ENCODE data around the gene SCNN1G.

SCNN1G gene

DNA sequence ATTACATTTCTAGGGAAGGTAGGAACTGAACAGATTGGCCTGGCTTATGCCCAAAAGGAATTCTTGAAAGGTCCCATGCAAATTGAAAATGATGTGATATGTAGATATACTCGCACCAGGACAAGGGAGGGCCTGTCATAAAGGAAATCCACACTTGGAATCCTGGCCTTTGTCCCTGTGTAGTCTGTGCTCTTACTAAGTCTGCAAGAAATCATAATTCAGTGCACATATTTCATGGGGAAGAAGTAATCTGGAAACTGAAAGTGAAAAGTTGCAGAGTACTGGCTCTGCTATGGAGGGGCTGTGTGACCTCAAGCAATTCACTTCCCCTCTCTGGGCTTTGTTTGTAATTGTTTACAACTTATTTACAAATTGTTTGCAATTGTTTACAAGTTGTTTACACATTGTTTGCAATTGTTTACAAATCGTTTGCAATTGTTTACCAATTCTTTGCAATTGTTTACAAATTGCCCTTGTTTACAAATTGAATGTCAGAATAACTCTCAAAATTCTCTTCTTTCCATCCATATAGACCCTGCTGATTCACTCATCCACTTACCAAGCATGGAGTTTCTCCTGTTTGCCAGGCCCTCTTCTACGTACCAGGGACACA lies 12.9 kb downstream of the SCNN1G start:
- TF ChIP-seq, protein P1, sequence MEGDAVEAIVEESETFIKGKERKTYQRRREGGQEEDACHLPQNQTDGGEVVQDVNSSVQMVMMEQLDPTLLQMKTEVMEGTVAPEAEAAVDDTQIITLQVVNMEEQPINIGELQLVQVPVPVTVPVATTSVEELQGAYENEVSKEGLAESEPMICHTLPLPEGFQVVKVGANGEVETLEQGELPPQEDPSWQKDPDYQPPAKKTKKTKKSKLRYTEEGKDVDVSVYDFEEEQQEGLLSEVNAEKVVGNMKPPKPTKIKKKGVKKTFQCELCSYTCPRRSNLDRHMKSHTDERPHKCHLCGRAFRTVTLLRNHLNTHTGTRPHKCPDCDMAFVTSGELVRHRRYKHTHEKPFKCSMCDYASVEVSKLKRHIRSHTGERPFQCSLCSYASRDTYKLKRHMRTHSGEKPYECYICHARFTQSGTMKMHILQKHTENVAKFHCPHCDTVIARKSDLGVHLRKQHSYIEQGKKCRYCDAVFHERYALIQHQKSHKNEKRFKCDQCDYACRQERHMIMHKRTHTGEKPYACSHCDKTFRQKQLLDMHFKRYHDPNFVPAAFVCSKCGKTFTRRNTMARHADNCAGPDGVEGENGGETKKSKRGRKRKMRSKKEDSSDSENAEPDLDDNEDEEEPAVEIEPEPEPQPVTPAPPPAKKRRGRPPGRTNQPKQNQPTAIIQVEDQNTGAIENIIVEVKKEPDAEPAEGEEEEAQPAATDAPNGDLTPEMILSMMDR (IDR thresholded peaks at IDR 0.05; ENCODE audit: borderline replicate concordance, extremely low read depth, low read length, poor library complexity, severe bottlenecking), result no peak
- Histone ChIP-seq H3K4me3 (ENCODE audit: low read depth in 1 of 2, low read length in 2 of 2) (no peak overlapping the region), H3K4me2 (ENCODE audit: insufficient read depth, low read length) (no peak overlapping the region), H3K36me3 (ENCODE audit: insufficient read depth, low read length) (no peaks in the 10 kb centered on the region), H3K9ac (ENCODE audit: low read depth, low read length) (no peak overlapping the region), H3K27me3 (ENCODE audit: insufficient read depth, low read length, poor library complexity) (peaks cover 4% of the 10 kb centered on the region), H3K79me2 (ENCODE audit: insufficient read depth, low read length) (no peaks in the 10 kb centered on the region), H3K4me1 (ENCODE audit: insufficient read depth, low read length) (no peaks in the 10 kb centered on the region), H3K9me3 (ENCODE audit: insufficient read depth, low read length, severe bottlenecking) (no peaks in the 10 kb centered on the region), H4K20me1 (ENCODE audit: insufficient read depth, low read length) (no peaks in the 10 kb centered on the region), H2AFZ (ENCODE audit: low read depth, low read length) (no peak overlapping the region), H3K27ac (ENCODE audit: low read length) (no peak overlapping the region)
- no peak for DNase-seq
- no peak for ATAC-seq (ENCODE audit: insufficient read depth, low read depth)

DNA sequence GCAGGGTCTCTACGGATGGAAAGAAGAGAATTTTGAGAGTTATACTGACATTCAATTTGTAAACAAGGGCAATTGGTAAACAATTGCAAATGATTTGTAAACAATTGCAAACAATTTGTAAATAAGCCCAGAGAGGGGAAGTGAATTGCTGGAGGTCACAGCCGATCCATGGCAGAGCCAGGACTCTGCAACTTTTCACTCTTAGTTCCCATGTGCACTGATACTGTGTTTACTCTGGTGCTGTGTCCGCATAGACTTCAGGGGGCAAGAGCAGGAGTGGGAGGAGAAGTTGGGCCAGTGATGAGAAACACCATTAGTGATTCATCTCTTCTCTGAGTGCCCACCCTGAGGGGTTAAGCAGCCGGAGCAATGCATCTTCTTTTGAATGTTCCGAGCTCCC lies 14.0 kb downstream of the SCNN1G start:
- H4K20me1 ChIP-seq (ENCODE audit: insufficient read depth, low read length), result no peaks in the 10 kb centered on the region
- no peak overlapping the region for H2AFZ ChIP-seq (ENCODE audit: low read depth, low read length)
- H3K9me3 ChIP-seq (ENCODE audit: insufficient read depth, low read length, severe bottlenecking), result no peaks in the 10 kb centered on the region
- H3K4me1 ChIP-seq (ENCODE audit: insufficient read depth, low read length), result no peaks in the 10 kb centered on the region
- H3K79me2 ChIP-seq (ENCODE audit: insufficient read depth, low read length), result no peaks in the 10 kb centered on the region
- no peaks in the 10 kb centered on the region for H3K36me3 ChIP-seq (ENCODE audit: insufficient read depth, low read length)
- ATAC-seq (ENCODE audit: insufficient read depth, low read depth) (no peak), DNase-seq (no peak)
- H3K27ac ChIP-seq (ENCODE audit: low read length), result no peak overlapping the region
- no peak overlapping the region for H3K4me3 ChIP-seq (ENCODE audit: low read depth in 1 of 2, low read length in 2 of 2)
- H3K4me2 ChIP-seq (ENCODE audit: insufficient read depth, low read length), result no peak overlapping the region
- peaks cover 4% of the 10 kb centered on the region for H3K27me3 ChIP-seq (ENCODE audit: insufficient read depth, low read length, poor library complexity)
- H3K9ac ChIP-seq (ENCODE audit: low read depth, low read length), result no peak overlapping the region
- no peak for TF ChIP-seq EZH2 (IDR thresholded peaks at IDR 0.05; ENCODE audit: borderline replicate concordance, low read depth, low read length, severe bottlenecking)
- TF ChIP-seq, protein P1 (IDR thresholded peaks at IDR 0.05; ENCODE audit: borderline replicate concordance, extremely low read depth, low read length, poor library complexity, severe bottlenecking), result no peak

DNA sequence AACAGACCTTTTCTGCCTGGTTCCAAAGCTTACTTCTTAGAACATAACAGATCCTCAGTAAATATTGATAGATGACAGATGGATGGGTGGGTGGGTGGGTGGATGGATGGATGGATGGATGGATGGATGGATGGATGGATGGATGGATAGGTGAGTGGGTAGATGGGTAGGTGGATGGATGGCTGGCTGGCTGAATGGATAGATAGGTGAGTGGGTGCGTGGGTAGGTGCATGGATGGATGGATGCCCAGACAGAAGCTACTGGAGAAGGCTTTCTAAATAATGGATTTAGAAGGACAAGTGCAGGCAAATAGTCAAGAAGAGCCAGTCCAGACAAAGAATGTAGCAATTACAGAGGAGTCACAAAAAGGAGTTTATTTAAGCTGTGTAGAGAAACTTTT lies 19.6 kb downstream of the SCNN1G start:
- Histone ChIP-seq H3K27me3 (ENCODE audit: insufficient read depth, low read length, poor library complexity) (peaks cover 6% of the 10 kb centered on the region), H3K9ac (ENCODE audit: low read depth, low read length) (no peak overlapping the region), H3K4me2 (ENCODE audit: insufficient read depth, low read length) (no peak overlapping the region), H3K4me1 (ENCODE audit: insufficient read depth, low read length) (no peaks in the 10 kb centered on the region), H4K20me1 (ENCODE audit: insufficient read depth, low read length) (no peaks in the 10 kb centered on the region), H3K4me3 (ENCODE audit: low read depth in 1 of 2, low read length in 2 of 2) (no peak overlapping the region), H3K27ac (ENCODE audit: low read length) (no peak overlapping the region), H3K36me3 (ENCODE audit: insufficient read depth, low read length) (no peaks in the 10 kb centered on the region), H2AFZ (ENCODE audit: low read depth, low read length) (no peak overlapping the region), H3K9me3 (ENCODE audit: insufficient read depth, low read length, severe bottlenecking) (no peaks in the 10 kb centered on the region), H3K79me2 (ENCODE audit: insufficient read depth, low read length) (no peaks in the 10 kb centered on the region)
- DNase-seq (no peak), ATAC-seq (ENCODE audit: insufficient read depth, low read depth) (no peak)
- TF ChIP-seq, protein P1 (IDR thresholded peaks at IDR 0.05; ENCODE audit: borderline replicate concordance, extremely low read depth, low read length, poor library complexity, severe bottlenecking), result no peak
- no peak for TF ChIP-seq EZH2 (IDR thresholded peaks at IDR 0.05; ENCODE audit: borderline replicate concordance, low read depth, low read length, severe bottlenecking)

DNA sequence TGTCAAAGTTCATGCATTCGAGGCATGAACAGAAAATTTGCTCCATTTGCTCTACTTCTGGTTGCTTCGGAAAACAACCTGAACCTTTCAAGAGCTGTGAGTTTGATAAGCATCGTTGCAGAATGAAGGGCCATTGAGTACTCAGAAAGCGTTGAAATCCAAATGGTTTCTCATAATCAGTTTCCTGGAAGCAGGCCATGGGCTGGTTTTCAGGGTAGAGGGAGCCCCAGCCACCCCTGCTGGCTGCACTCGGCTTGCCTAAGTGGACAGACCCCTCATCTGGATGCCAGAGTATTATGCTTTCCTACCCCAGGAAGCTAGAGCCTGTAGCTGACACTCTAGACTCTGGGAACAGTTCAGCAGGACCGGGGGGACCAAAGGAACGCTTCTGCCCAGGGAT lies 24.4 kb downstream of the SCNN1G start:
- Histone ChIP-seq H3K79me2 (ENCODE audit: insufficient read depth, low read length) (no peaks in the 10 kb centered on the region), H3K27me3 (ENCODE audit: insufficient read depth, low read length, poor library complexity) (peaks cover 16% of the 10 kb centered on the region), H3K9ac (ENCODE audit: low read depth, low read length) (no peak overlapping the region), H3K27ac (ENCODE audit: low read length) (no peak overlapping the region), H3K4me1 (ENCODE audit: insufficient read depth, low read length) (no peaks in the 10 kb centered on the region), H2AFZ (ENCODE audit: low read depth, low read length) (no peak overlapping the region), H3K4me2 (ENCODE audit: insufficient read depth, low read length) (no peak overlapping the region), H3K4me3 (ENCODE audit: low read depth in 1 of 2, low read length in 2 of 2) (no peak overlapping the region), H3K36me3 (ENCODE audit: insufficient read depth, low read length) (no peaks in the 10 kb centered on the region), H3K9me3 (ENCODE audit: insufficient read depth, low read length, severe bottlenecking) (no peaks in the 10 kb centered on the region), H4K20me1 (ENCODE audit: insufficient read depth, low read length) (no peaks in the 10 kb centered on the region)
- TF ChIP-seq, protein P1 (IDR thresholded peaks at IDR 0.05; ENCODE audit: borderline replicate concordance, extremely low read depth, low read length, poor library complexity, severe bottlenecking), result no peak
- no peak for TF ChIP-seq EZH2 (IDR thresholded peaks at IDR 0.05; ENCODE audit: borderline replicate concordance, low read depth, low read length, severe bottlenecking)
- ATAC-seq (ENCODE audit: insufficient read depth, low read depth) (no peak), DNase-seq (no peak)
